A549 (cell line): ENCODE results near the gene NRXN3.

Experiments used
- BHLHE40 ChIP-seq: IDR thresholded peaks from 2 replicates; pipeline ENCODE4 v1.6.1; 2012; ENCODE audit warnings: low read depth, low read length, inconsistent platforms
- CHD4 ChIP-seq: fragments of 200-600 bp; sonication (generic); IDR thresholded peaks from 2 replicates; pipeline ENCODE4 v1.6.1; 2016; ENCODE audit warnings: antibody characterized with exemption, mild to moderate bottlenecking, borderline replicate concordance
- MAFK ChIP-seq: fragments of 450-650 bp; IDR thresholded peaks from 2 replicates; pipeline ENCODE4 v1.6.1; 2014; ENCODE audit not compliant: partially characterized antibody
- MYC ChIP-seq: IDR thresholded peaks from 2 replicates; pipeline ENCODE4 v1.6.1; 2012; ENCODE audit warnings: mild to moderate bottlenecking, inconsistent platforms, low read length, improper control_type of control experiment, borderline replicate concordance
- NFE2L2 ChIP-seq: fragments of 150-350 bp; conservative IDR thresholded peaks from 2 replicates; pipeline ENCODE4 v1.6.1; 2014; ENCODE audit warnings: low read length
- NR3C1 ChIP-seq: fragments of >200 bp; sonication (Bioruptor Twin); formaldehyde crosslinking; IDR thresholded peaks from 3 replicates; pipeline ENCODE4 v1.6.1; 2017
- POLR2A ChIP-seq: IDR thresholded peaks from 2 replicates; pipeline ENCODE4 v1.6.1; 2012; ENCODE audit warnings: mild to moderate bottlenecking, low read length
- POLR2AphosphoS2 ChIP-seq: conservative IDR thresholded peaks from 2 replicates; pipeline ENCODE4 v1.6.1; 2012; ENCODE audit warnings: low read length, improper control_type of control experiment, inconsistent platforms
- RAD21 ChIP-seq, 2 experiments: fragments of >200 bp in 1 of 2; sonication (Bioruptor Twin) in 1 of 2; formaldehyde crosslinking in 1 of 2; IDR thresholded peaks in 1 of 2; conservative IDR thresholded peaks in 1 of 2; 2 replicates in 1 of 2; 3 replicates in 1 of 2; pipeline ENCODE4 v1.6.1; 2012 to 2018; ENCODE audit warnings: inconsistent platforms in 1 of 2
- RARB ChIP-seq: fragments of 250-450 bp; sonication (Bioruptor Pico); IDR thresholded peaks from 2 replicates; pipeline ENCODE4 v1.8.0; 2021; ENCODE audit warnings: mild to moderate bottlenecking, moderate library complexity
- REST ChIP-seq: fragments of 200-600 bp; sonication (generic); IDR thresholded peaks from 2 replicates; pipeline ENCODE4 v1.6.1; 2016; ENCODE audit warnings: antibody characterized with exemption, mild to moderate bottlenecking, moderate library complexity
- SMC3 ChIP-seq: fragments of >200 bp; sonication (Bioruptor Twin); formaldehyde crosslinking; IDR thresholded peaks from 3 replicates; pipeline ENCODE4 v1.6.1; 2018; ENCODE audit warnings: inconsistent platforms
- TF ChIP-seq, protein P1 (sequence below): fragments of >200 bp; sonication (Bioruptor Twin); formaldehyde crosslinking; IDR thresholded peaks from 3 replicates; pipeline ENCODE4 v1.5.1; 2016
- TF ChIP-seq, protein P2 (sequence below): fragments of 450-650 bp; IDR thresholded peaks from 2 replicates; pipeline ENCODE4 v1.6.1; 2014; ENCODE audit warnings: antibody characterized with exemption

DNA sequence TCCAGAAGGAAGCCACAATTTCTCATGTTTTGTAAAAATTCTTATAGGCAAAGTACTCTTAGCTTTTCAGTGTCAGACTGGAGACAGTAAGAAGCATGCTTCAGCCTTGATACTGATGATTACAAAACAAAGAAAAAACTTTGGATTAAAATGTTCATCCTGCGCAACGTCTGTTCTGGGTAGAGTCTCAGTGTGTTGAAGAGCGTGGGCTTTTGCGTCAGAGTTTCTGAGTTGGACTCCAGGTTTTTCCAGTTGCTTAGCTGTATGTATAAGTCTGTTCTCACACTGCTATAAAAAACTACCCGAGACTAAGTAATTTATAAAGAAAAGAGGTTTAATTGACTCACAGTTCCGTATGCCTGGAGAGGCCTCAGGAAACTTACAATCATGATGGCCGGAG, 1533.0 kb downstream of the NRXN3 start:
- TF ChIP-seq, protein P1, sequence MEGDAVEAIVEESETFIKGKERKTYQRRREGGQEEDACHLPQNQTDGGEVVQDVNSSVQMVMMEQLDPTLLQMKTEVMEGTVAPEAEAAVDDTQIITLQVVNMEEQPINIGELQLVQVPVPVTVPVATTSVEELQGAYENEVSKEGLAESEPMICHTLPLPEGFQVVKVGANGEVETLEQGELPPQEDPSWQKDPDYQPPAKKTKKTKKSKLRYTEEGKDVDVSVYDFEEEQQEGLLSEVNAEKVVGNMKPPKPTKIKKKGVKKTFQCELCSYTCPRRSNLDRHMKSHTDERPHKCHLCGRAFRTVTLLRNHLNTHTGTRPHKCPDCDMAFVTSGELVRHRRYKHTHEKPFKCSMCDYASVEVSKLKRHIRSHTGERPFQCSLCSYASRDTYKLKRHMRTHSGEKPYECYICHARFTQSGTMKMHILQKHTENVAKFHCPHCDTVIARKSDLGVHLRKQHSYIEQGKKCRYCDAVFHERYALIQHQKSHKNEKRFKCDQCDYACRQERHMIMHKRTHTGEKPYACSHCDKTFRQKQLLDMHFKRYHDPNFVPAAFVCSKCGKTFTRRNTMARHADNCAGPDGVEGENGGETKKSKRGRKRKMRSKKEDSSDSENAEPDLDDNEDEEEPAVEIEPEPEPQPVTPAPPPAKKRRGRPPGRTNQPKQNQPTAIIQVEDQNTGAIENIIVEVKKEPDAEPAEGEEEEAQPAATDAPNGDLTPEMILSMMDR: no peak
- TF ChIP-seq REST (no peak), POLR2A (no peak), MAFK (no peak), BHLHE40 (no peak), SMC3 (no peak), RARB (CRISPR knock-in tag) (no peak), NFE2L2 (no peak), NR3C1 (no peak), CHD4 (no peak), RAD21 (conservative IDR thresholded peaks at IDR 0.05 in 1 of 2, IDR thresholded peaks at IDR 0.05 in 1 of 2) (no peak), MYC (no peak), POLR2AphosphoS2 (no peak)
- TF ChIP-seq, protein P2, sequence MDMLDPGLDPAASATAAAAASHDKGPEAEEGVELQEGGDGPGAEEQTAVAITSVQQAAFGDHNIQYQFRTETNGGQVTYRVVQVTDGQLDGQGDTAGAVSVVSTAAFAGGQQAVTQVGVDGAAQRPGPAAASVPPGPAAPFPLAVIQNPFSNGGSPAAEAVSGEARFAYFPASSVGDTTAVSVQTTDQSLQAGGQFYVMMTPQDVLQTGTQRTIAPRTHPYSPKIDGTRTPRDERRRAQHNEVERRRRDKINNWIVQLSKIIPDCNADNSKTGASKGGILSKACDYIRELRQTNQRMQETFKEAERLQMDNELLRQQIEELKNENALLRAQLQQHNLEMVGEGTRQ: no peak
